GM12878 (cell line): ENCODE measurements around the gene FREY1. TPM values are rescaled to one million over a fixed set of nuclear protein-coding genes. Genes with fewer than 3 reads are reported as not detected.

Source experiments
- ATAC-seq: fragments of 200-7000 bp; cut with Tn5 transposase; 3 replicates; pipeline ENCODE4 v1.9.1; 2020; ENCODE audit warnings: mild to moderate bottlenecking, moderate library complexity
- BruUV-seq: library from RNA; stranded (reverse); fragments of 400-500 nt; replicated peaks from 2 replicates; lab custom pipeline; 2021; lab: Mats Ljungman, UMichigan
- CTCF ChIA-PET: fragments of 300-600 bp; sonication (Branson Sonifier 250); formaldehyde crosslinking; extraction: SDS; loops from one replicate; lab custom pipeline; 2021; ENCODE audit warnings: inconsistent platforms; lab: Yijun Ruan, JAX
- POLR2A ChIA-PET: fragments of 350-600 bp; formaldehyde crosslinking; extraction: SDS; loops from one replicate; lab custom pipeline; 2021; ENCODE audit warnings: inconsistent platforms; lab: Charles Lee
- RAD21 ChIA-PET: fragments of 300-600 bp; sonication (Branson Sonifier 250); formaldehyde crosslinking; loops from one replicate; lab custom pipeline; 2023; ENCODE audit warnings: antibody characterized with exemption; ENCODE audit not compliant: unreplicated experiment; lab: Charles Lee
- SMC1A ChIA-PET: fragments of 300-600 bp; sonication (Branson Sonifier 250); formaldehyde crosslinking; loops from one replicate; lab custom pipeline; 2023; ENCODE audit not compliant: unreplicated experiment, uncharacterized antibody; lab: Charles Lee
- DNase-seq: peaks from one replicate; pipeline ENCODE4 v3.0.0-alpha.2; 2011; ENCODE audit warnings: low read depth, low spot score
- FAIRE-seq: peaks from 3 replicates; lab custom pipeline; 2011; peaks lifted over from hg19 to GRCh38; lab: Jason Lieb, UNC
- H2AFZ ChIP-seq: 2 replicates; pipeline ENCODE4 v1.6.0; 2011; ENCODE audit warnings: low read depth, low read length, control low read depth; ENCODE audit not compliant: control insufficient read depth
- H3K27ac ChIP-seq: 2 replicates; pipeline ENCODE4 v1.5.1; 2011; ENCODE audit warnings: control low read depth; ENCODE audit not compliant: control insufficient read depth, insufficient read depth
- H3K27me3 ChIP-seq, 2 experiments: replicated peaks in 1 of 2; 2 replicates each; pipeline versions ENCODE4 v1.6.0 to v1.6.1; 2011; ENCODE audit warnings: low read length in 1 of 2; ENCODE audit not compliant: control insufficient read depth in 2 of 2, insufficient read depth in 2 of 2
- H3K36me3 ChIP-seq, 2 experiments: 2 replicates each; pipeline ENCODE4 v1.5.1; 2011; ENCODE audit warnings: low read length in 1 of 2; ENCODE audit not compliant: control insufficient read depth in 2 of 2, insufficient read depth in 2 of 2
- H3K4me1 ChIP-seq: 2 replicates; pipeline ENCODE4 v1.6.1; 2011; ENCODE audit warnings: mild to moderate bottlenecking, low read length, moderate library complexity, mixed read lengths; ENCODE audit not compliant: control insufficient read depth, insufficient read depth
- H3K4me2 ChIP-seq: 2 replicates; pipeline ENCODE4 v1.6.0; 2011; ENCODE audit warnings: control low read depth; ENCODE audit not compliant: control insufficient read depth, insufficient read depth
- H3K4me3 ChIP-seq: fragments of 200-600 bp; sonication (generic); 2 replicates; pipeline ENCODE4 v1.5.1; 2016
- H3K79me2 ChIP-seq: 2 replicates; pipeline ENCODE4 v1.6.0; 2011; ENCODE audit warnings: low read length; ENCODE audit not compliant: control insufficient read depth, insufficient read depth
- H3K9ac ChIP-seq: 2 replicates; pipeline ENCODE4 v1.8.0; 2011; ENCODE audit warnings: low read length, control low read depth, mixed read lengths; ENCODE audit not compliant: control insufficient read depth, insufficient read depth
- H3K9me3 ChIP-seq: replicated peaks from 3 replicates; pipeline ENCODE4 v1.5.1; 2011; ENCODE audit warnings: mild to moderate bottlenecking, low read length; ENCODE audit not compliant: control insufficient read depth, insufficient read depth
- H4K20me1 ChIP-seq: 2 replicates; pipeline ENCODE4 v1.6.0; 2011; ENCODE audit not compliant: control insufficient read depth, insufficient read depth
- CBFB ChIP-seq: IDR thresholded peaks from 2 replicates; pipeline ENCODE4 v1.6.1; 2016; ENCODE audit warnings: antibody characterized with exemption, low read depth
- CHD2 ChIP-seq: IDR thresholded peaks from 2 replicates; pipeline ENCODE4 v1.6.1; 2011; ENCODE audit warnings: low read depth, low read length, improper control_type of control experiment, borderline replicate concordance
- DPF2 ChIP-seq: fragments of 450-650 bp; IDR thresholded peaks from 2 replicates; pipeline ENCODE4 v1.6.1; 2017; ENCODE audit warnings: mild to moderate bottlenecking
- FOXM1 ChIP-seq: IDR thresholded peaks from 2 replicates; pipeline ENCODE4 v1.6.1; 2012; ENCODE audit warnings: low read depth, mild to moderate bottlenecking, inconsistent platforms, low read length, moderate library complexity
- KAT2A ChIP-seq: conservative IDR thresholded peaks from 2 replicates; pipeline ENCODE4 v1.6.1; 2011; ENCODE audit warnings: low read depth, low read length; ENCODE audit not compliant: control insufficient read depth
- KLF5 ChIP-seq: fragments of 450-650 bp; IDR thresholded peaks from 2 replicates; pipeline ENCODE4 v1.6.1; 2014; ENCODE audit warnings: mild to moderate bottlenecking; ENCODE audit not compliant: partially characterized antibody
- RFX5 ChIP-seq: IDR thresholded peaks from 2 replicates; pipeline ENCODE4 v1.6.1; 2011; ENCODE audit warnings: low read depth, low read length, improper control_type of control experiment
- SMAD5 ChIP-seq: IDR thresholded peaks from 2 replicates; pipeline ENCODE4 v1.6.1; 2016; ENCODE audit warnings: antibody characterized with exemption, low read depth
- TBL1XR1 ChIP-seq: IDR thresholded peaks from 2 replicates; pipeline ENCODE4 v1.6.1; 2012; ENCODE audit warnings: low read depth, low read length, improper control_type of control experiment
- TCF12 ChIP-seq: IDR thresholded peaks from 2 replicates; pipeline ENCODE4 v1.6.1; 2011; ENCODE audit warnings: low read depth, mild to moderate bottlenecking, low read length
- ZNF384 ChIP-seq: IDR thresholded peaks from 2 replicates; pipeline ENCODE4 v1.6.1; 2012; ENCODE audit warnings: low read depth, mild to moderate bottlenecking, low read length, improper control_type of control experiment, borderline replicate concordance
- ZNF622 ChIP-seq: fragments of 450-650 bp; IDR thresholded peaks from 2 replicates; pipeline ENCODE4 v1.6.1; 2017; ENCODE audit warnings: mild to moderate bottlenecking, inconsistent platforms
- WGBS: methylation state at CpG from one replicate; pipeline ENCODE4 v1.1.6; 2016; ENCODE audit warnings: low lambda C conversion rate; ENCODE audit not compliant: insufficient replicate concordance, insufficient coverage; ENCODE audit errors: missing lambda C conversion rate; 5-methylcytosine and 5-hydroxymethylcytosine counted together
- in situ Hi-C: fragments of 300-500 bp; cut with MboI; formaldehyde crosslinking; loops from 9 replicates; pipeline ENCODE4 v1.14.3; 2018; ENCODE audit warnings: mixed read lengths
- intact Hi-C: fragments of 100-400 bp; cut with micrococcal nuclease; formaldehyde crosslinking; loops from one replicate; pipeline ENCODE4 v1.14.2; 2022; ENCODE audit not compliant: unreplicated experiment
- polyA plus RNA-seq, 11 experiments: library from polyadenylated mRNA; depleted of rRNA in 4 of 11; unstranded in 6 of 11; stranded (reverse) in 5 of 11; fragments of >200 nt; fragmentation: Nextera tagmentation in 4 of 11; fragmentation: Illumina TruSeq in 1 of 11; extraction: Ambion mirVana in 4 of 11; extraction: Trizol in 1 of 11; gene quantifications; 1 replicate in 1 of 11; 2 replicates in 10 of 11; pipeline versions ENCODE4 v1.2.1 to v1.2.3, GENCODE V29; 2011 to 2016; ENCODE audit warnings: inconsistent platforms in 2 of 11, missing spikeins in 2 of 11, low read depth in 1 of 11
- total RNA-seq, 4 experiments: library from RNA; depleted of rRNA in 3 of 4; stranded (reverse); fragments of >200 nt in 3 of 4; fragmentation: Illumina TruSeq in 1 of 4; extraction: Trizol in 1 of 4; gene quantifications; 2 replicates each; pipeline versions ENCODE4 v1.2.1 to v1.2.3, GENCODE V29; 2013 to 2021
- TF ChIP-seq, protein P1 (sequence below): IDR thresholded peaks from 2 replicates; pipeline ENCODE4 v1.6.1; 2012; ENCODE audit warnings: improper control_type of control experiment, low read depth, low read length; ENCODE audit not compliant: insufficient replicate concordance
- TF ChIP-seq, protein P2 (sequence below): fragments of 450-650 bp; IDR thresholded peaks from 2 replicates; pipeline ENCODE4 v1.6.1; 2017; ENCODE audit warnings: mild to moderate bottlenecking, moderate library complexity

The FREY1 gene
- total and polyA plus RNA-seq, 10 of the 15 experiments (the other 5 are each of a cell fraction or from before 2014, with no cell fraction given) = 0.13 to 1.7 (median 0.39) TPM; not detected in 3

DNA sequence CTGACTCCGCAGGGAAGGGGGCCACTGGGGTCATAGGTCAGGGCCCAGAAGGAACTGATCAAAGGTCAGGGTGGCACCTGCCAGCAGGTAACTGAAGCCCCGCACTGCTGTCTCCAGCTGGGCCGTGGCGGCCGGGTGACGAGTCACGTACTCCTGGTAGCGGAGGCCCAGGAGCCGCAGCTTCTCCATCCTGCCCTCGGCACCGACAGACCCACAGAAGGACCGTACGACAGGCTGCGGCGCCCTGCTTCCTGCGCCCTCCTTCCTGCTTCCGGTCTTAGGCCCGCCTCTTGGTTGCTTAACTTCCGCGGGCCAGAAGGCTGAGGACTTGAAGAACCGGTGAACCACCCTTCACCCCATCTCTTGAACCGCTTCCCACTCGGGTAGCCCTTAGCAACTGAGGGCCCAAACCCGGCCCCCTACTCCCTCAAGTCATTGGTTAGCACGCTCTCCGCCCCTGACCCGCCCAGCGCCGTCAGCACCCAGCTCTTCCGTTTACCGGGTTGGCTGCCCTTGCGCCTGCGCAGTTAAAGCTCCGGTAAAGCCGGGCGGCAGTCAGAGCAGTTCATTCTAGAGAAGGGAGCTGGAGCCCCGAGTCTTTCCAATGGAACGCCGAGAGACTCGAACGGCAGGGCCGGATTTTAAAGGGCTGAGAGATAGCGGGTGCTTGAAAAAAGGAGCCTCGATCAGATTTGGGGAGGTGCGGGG, 10.7 kb upstream of the FREY1 start, which contains the start of gene PEX16:
TSS of gene PEX16 (minus strand) at position 255 of the 708 bp plus-strand sequence. CDS start at position 189, 66 bp downstream.
- POLR2A ChIA-PET = interaction anchor here (0.8 to 2.6 kb wide), 11 partner anchors 9 to 108 kb away, joined by 3 to 27 read pairs (median 4); partner anchors contain the start of gene CRY2
- SMC1A ChIA-PET = interaction anchor here (0.7 to 2.8 kb wide), 8 partner anchors 13 to 86 kb away, joined by 3 to 31 read pairs (median 4); partner anchors contain the start of gene CRY2
- Histone ChIP-seq H3K36me3 (peaks cover 12 to 15% of the 10 kb centered on the region in 2 experiments), H3K4me2 (peak within 1 kb of the TSS; percentile 100), H3K4me3 (peak within 1 kb of the TSS; percentile 99), H4K20me1 (no peaks in the 10 kb centered on the region), H3K27ac (peak within 1 kb of the TSS; percentile 92), H3K79me2 (peaks cover 16% of the 10 kb centered on the region), H2AFZ (peak within 1 kb of the TSS; percentile 98), H3K27me3 (peaks cover 2 to 4% of the 10 kb centered on the region in 2 experiments; a peak in 3 of 4 replicates), H3K9me3 (no peaks in the 10 kb centered on the region), H3K9ac (peak within 1 kb of the TSS; percentile 99), H3K4me1 (peaks cover 18% of the 10 kb centered on the region)
- peak; percentile 94 for DNase-seq
- intact Hi-C loops (loop anchor here (1.0 to 2.0 kb wide), 2 partner anchors 13 to 71 kb away; partner anchors contain the start of gene CRY2), in situ Hi-C loops (no loop called here)
- RAD21 ChIA-PET = interaction anchor here (0.6 to 2.8 kb wide), 13 partner anchors 13 to 146 kb away, joined by 3 to 29 read pairs (median 4); partner anchors contain the start of genes CRY2 and SLC35C1
- CTCF ChIA-PET = interaction anchor here (0.5 to 2.4 kb wide), 10 partner anchors 12 to 565 kb away, joined by 3 to 12 read pairs (median 3); no protein-coding TSS in a partner anchor
- no TSS peak for BruUV-seq
- 2% methylated on average over 45 of the region's 45 CpGs for WGBS
- ATAC-seq = peak; percentile 92
- FAIRE-seq = peak; percentile 100
- TF ChIP-seq, protein P1, sequence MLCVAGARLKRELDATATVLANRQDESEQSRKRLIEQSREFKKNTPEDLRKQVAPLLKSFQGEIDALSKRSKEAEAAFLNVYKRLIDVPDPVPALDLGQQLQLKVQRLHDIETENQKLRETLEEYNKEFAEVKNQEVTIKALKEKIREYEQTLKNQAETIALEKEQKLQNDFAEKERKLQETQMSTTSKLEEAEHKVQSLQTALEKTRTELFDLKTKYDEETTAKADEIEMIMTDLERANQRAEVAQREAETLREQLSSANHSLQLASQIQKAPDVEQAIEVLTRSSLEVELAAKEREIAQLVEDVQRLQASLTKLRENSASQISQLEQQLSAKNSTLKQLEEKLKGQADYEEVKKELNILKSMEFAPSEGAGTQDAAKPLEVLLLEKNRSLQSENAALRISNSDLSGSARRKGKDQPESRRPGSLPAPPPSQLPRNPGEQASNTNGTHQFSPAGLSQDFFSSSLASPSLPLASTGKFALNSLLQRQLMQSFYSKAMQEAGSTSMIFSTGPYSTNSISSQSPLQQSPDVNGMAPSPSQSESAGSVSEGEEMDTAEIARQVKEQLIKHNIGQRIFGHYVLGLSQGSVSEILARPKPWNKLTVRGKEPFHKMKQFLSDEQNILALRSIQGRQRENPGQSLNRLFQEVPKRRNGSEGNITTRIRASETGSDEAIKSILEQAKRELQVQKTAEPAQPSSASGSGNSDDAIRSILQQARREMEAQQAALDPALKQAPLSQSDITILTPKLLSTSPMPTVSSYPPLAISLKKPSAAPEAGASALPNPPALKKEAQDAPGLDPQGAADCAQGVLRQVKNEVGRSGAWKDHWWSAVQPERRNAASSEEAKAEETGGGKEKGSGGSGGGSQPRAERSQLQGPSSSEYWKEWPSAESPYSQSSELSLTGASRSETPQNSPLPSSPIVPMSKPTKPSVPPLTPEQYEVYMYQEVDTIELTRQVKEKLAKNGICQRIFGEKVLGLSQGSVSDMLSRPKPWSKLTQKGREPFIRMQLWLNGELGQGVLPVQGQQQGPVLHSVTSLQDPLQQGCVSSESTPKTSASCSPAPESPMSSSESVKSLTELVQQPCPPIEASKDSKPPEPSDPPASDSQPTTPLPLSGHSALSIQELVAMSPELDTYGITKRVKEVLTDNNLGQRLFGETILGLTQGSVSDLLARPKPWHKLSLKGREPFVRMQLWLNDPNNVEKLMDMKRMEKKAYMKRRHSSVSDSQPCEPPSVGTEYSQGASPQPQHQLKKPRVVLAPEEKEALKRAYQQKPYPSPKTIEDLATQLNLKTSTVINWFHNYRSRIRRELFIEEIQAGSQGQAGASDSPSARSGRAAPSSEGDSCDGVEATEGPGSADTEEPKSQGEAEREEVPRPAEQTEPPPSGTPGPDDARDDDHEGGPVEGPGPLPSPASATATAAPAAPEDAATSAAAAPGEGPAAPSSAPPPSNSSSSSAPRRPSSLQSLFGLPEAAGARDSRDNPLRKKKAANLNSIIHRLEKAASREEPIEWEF = peak; percentile 95
- TF ChIP-seq, protein P2, sequence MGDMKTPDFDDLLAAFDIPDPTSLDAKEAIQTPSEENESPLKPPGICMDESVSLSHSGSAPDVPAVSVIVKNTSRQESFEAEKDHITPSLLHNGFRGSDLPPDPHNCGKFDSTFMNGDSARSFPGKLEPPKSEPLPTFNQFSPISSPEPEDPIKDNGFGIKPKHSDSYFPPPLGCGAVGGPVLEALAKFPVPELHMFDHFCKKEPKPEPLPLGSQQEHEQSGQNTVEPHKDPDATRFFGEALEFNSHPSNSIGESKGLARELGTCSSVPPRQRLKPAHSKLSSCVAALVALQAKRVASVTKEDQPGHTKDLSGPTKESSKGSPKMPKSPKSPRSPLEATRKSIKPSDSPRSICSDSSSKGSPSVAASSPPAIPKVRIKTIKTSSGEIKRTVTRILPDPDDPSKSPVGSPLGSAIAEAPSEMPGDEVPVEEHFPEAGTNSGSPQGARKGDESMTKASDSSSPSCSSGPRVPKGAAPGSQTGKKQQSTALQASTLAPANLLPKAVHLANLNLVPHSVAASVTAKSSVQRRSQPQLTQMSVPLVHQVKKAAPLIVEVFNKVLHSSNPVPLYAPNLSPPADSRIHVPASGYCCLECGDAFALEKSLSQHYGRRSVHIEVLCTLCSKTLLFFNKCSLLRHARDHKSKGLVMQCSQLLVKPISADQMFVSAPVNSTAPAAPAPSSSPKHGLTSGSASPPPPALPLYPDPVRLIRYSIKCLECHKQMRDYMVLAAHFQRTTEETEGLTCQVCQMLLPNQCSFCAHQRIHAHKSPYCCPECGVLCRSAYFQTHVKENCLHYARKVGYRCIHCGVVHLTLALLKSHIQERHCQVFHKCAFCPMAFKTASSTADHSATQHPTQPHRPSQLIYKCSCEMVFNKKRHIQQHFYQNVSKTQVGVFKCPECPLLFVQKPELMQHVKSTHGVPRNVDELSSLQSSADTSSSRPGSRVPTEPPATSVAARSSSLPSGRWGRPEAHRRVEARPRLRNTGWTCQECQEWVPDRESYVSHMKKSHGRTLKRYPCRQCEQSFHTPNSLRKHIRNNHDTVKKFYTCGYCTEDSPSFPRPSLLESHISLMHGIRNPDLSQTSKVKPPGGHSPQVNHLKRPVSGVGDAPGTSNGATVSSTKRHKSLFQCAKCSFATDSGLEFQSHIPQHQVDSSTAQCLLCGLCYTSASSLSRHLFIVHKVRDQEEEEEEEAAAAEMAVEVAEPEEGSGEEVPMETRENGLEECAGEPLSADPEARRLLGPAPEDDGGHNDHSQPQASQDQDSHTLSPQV = no peak
- TF ChIP-seq DPF2 (no peak; the same call in 1 of the 2 replicates), ZNF622 (no peak), SMAD5 (peak; percentile 79; the same call in 1 of the 2 replicates), FOXM1 (no peak), CHD2 (0 out of 2 replicates have a peak, but pooled peaks have one; percentile 48), TCF12 (no peak), KLF5 (peak; percentile 33), KAT2A (no peak), RFX5 (peak; percentile 78; the same call in 1 of the 2 replicates), ZNF384 (no peak), CBFB (no peak), TBL1XR1 (no peak)
